HG03025 (cell line): ENCODE data around the gene PPP1R37.

Experiments used
- ATAC-seq: cut with Tn5 transposase; IDR thresholded peaks from one replicate; pipeline ENCODE4 v1.9.1; 2021; ENCODE audit warnings: mild to moderate bottlenecking, moderate library complexity; ENCODE audit not compliant: unreplicated experiment, low FRiP score

PPP1R37 gene

GRCh38 chr19:45184115-45184514, 91.1 kb downstream of the PPP1R37 start:
- ATAC-seq: no peak

- ATAC-seq: no peak
Measured at GRCh38 chr19:45186509-45187334, 93.7 kb downstream of the PPP1R37 start.

GRCh38 chr19:45187421-45188100, 94.6 kb downstream of the PPP1R37 start:
- ATAC-seq: no peak

GRCh38 chr19:45189971-45190370, 97.0 kb downstream of the PPP1R37 start:
- ATAC-seq: no peak

GRCh38 chr19:45191375-45191774, 98.4 kb downstream of the PPP1R37 start:
- no peak for ATAC-seq

- no peak for ATAC-seq
Measured at GRCh38 chr19:45195764-45196163, 102.8 kb downstream of the PPP1R37 start.
